Astrocyte of the cerebellum (primary cell): ENCODE results near the gene SMYD3.
"Not testable (repeated sequence)": the region's sequence is repeated elsewhere in the genome, so short reads cannot be mapped to it uniquely, and the experiment has no call there.

Experiments used
- DNase-seq: peaks from one replicate; pipeline ENCODE4 v3.0.0-alpha.2; 2011; ENCODE audit warnings: low read depth
- H3K4me3 ChIP-seq: 2 replicates; pipeline ENCODE4 v1.5.1; 2011; ENCODE audit warnings: mild to moderate bottlenecking, low read depth, low read length, moderate library complexity
- in situ Hi-C: cut with HindIII; loops from 2 replicates; pipeline ENCODE4 v1.10.0; 2017; ENCODE audit warnings: low sequenced_read_pairs
- TF ChIP-seq, protein P1 (sequence below): IDR thresholded peaks from 2 replicates; pipeline ENCODE4 v1.5.1; 2012; ENCODE audit warnings: low read length, low read depth, moderate library complexity, mild to moderate bottlenecking; ENCODE audit errors: missing control alignments

SMYD3 gene

DNA sequence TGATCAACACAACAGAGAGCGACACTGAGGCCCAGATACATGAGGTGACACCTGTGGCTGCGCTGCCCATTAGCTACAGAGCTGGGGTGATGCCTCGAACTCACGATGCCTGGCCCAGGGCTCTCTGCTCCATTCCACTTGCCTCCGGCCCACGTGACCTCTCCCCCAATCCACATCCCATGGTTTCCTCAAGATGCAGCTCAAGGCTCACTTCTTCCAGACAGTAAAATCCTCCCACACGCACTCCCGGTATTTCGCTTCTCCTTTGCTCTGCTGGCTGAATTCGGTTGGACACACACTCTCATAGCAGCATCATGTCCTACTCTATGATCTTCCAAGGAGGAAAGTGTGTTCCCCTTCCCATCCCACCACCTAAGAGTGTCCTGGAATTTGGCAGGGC lies 679.8 kb downstream of the SMYD3 start:
- H3K4me3 ChIP-seq, result no peak overlapping the region
- no peak for DNase-seq
- in situ Hi-C loops, result no loop called here
- TF ChIP-seq, protein P1, sequence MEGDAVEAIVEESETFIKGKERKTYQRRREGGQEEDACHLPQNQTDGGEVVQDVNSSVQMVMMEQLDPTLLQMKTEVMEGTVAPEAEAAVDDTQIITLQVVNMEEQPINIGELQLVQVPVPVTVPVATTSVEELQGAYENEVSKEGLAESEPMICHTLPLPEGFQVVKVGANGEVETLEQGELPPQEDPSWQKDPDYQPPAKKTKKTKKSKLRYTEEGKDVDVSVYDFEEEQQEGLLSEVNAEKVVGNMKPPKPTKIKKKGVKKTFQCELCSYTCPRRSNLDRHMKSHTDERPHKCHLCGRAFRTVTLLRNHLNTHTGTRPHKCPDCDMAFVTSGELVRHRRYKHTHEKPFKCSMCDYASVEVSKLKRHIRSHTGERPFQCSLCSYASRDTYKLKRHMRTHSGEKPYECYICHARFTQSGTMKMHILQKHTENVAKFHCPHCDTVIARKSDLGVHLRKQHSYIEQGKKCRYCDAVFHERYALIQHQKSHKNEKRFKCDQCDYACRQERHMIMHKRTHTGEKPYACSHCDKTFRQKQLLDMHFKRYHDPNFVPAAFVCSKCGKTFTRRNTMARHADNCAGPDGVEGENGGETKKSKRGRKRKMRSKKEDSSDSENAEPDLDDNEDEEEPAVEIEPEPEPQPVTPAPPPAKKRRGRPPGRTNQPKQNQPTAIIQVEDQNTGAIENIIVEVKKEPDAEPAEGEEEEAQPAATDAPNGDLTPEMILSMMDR, result no peak

DNA sequence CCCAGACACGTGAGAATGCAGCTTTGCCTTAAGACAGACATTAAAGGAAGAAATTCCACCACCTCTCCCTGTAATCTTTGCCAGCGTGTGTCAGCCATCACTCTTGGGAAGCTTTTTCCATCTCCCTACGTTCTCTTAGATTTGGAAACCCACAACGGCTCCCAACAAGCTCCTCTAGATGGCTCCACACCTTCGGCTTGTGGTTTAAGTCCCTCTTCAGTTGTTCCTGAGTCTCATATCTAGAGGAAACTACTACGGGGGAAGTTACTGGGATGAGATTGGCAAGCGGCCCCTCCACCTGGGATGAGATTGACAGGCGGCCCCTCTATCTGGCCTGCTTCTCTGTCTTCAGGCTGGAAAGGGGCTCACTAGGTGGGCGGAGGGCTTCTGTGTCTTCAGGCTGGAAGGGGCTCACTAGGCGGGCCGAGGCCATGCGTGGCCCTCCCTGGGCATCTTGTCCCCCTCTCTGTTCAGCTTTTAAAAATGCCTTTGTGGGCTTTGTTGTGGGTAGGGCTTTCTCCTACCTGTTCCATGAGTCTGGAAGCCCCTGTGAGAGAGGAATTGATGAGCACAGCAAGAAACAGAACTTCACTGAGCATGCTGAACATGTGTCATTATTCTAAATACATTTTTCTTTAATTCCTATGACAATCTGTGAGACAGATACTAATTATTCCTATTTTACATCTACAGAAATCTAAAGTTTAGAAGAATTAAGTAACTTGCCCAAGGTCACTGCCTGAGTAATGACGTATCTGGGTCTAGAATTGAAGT lies 681.8 kb downstream of the SMYD3 start:
- TF ChIP-seq, protein P1, result peak; percentile 10
- in situ Hi-C loops, result no loop called here
- no peak overlapping the region for H3K4me3 ChIP-seq

DNA sequence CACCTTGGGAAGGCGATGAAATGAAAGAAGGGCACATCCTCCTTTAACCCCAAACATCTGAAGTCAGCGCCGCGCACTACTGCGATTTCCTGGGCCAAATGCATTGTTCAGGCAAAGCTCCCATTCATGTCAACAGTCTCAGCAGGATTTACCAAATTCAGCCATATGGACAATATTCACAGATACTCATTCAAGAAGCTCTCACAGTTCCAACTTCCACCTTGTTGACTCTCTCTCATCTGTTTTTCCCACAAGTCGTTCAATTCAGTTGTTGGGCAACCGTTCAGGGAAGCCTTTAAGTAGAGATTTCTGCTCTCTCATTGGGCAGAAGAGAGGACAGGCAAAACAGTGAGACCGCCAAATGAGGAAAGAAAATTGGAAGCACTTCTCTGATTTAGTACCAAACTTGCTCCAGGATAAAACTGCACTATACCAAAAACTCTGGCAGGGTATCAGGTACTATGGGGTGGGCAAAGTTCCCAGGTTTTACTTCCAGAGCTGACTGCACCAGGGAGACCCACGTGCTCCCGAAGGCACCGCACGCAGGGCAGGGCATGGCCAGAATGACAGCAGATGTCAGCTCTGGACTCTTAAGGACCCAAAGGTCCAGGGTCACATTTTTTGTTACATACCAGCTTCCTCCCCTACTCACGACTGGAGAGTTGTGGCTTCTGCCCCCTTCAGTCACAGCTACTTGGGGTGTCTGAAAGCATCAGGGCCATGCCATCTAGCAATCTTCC lies 683.5 kb downstream of the SMYD3 start:
- H3K4me3 ChIP-seq, result no peak overlapping the region
- no peak for DNase-seq
- TF ChIP-seq, protein P1, result no peak
- in situ Hi-C loops, result no loop called here

More for the DNA sequence above, 681.8 kb downstream of the SMYD3 start:
- DNase-seq, result no peak

- TF ChIP-seq, protein P1, result no peak
- DNase-seq, result peak; percentile 74
- in situ Hi-C loops, result no loop called here
- no peak overlapping the region for H3K4me3 ChIP-seq
These were observed 684.1 kb downstream of the SMYD3 start for GRCh38 chr1:245822996-245823395.

GRCh38 chr1:245818363-245818762 lies 688.7 kb downstream of the SMYD3 start:
- in situ Hi-C loops, DNase-seq, H3K4me3 ChIP-seq: not testable (repeated sequence)

DNA sequence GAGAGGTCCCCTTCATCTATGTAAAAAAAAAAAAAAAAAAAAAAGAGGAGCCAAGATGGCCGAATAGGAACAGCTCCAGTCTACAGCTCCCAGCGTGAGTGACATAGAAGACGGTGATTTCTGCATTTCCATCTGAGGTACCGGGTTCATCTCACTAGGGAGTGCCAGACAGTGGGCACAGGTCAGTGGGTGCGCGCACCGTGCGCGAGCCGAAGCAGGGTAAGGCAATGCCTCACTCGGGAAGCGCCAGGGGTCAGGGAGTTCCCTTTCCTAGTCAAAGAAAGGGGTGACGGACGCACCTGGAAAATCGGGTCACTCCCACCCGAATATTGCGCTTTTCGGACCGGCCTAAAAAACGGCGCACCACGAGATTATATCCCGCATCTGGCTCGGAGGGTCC lies 690.6 kb downstream of the SMYD3 start:
- in situ Hi-C loops, H3K4me3 ChIP-seq, DNase-seq: not testable (repeated sequence)

GRCh38 chr1:245814651-245815050 lies 692.4 kb downstream of the SMYD3 start:
- in situ Hi-C loops, result no loop called here
- no peak overlapping the region for H3K4me3 ChIP-seq

More at GRCh38 chr1:245814651-245815050, 692.4 kb downstream of the SMYD3 start:
- DNase-seq, result no peak
- TF ChIP-seq, protein P1, result no peak
